GM19468 (cell line): Measurements from ENCODE around the gene KCNC3.

ENCODE experiments used
- ATAC-seq: cut with Tn5 transposase; IDR thresholded peaks from one replicate; pipeline ENCODE4 v1.9.1; 2021; ENCODE audit warnings: mild to moderate bottlenecking, moderate library complexity, moderate number of reproducible peaks; ENCODE audit not compliant: unreplicated experiment; ENCODE audit errors: extremely low read depth

KCNC3 gene

GRCh38 chr19:50328224-50328872 is 829 bp downstream of the KCNC3 start:
- no peak for ATAC-seq

- no peak for ATAC-seq
These were observed 1.5 kb downstream of the KCNC3 start for GRCh38 chr19:50327461-50328223.

GRCh38 chr19:50327013-50327412 is 2.2 kb downstream of the KCNC3 start:
- ATAC-seq, result no peak

- ATAC-seq, result no peak
These were observed 3.0 kb downstream of the KCNC3 start for GRCh38 chr19:50326101-50326664.

GRCh38 chr19:50325310-50326100 is 3.7 kb downstream of the KCNC3 start:
- ATAC-seq, result no peak

GRCh38 chr19:50324331-50324730 is 4.8 kb downstream of the KCNC3 start:
- no peak for ATAC-seq

- no peak for ATAC-seq
These were observed 5.4 kb downstream of the KCNC3 start for GRCh38 chr19:50323782-50324133.

- no peak for ATAC-seq
These were observed 6.0 kb downstream of the KCNC3 start for GRCh38 chr19:50322931-50323781.

GRCh38 chr19:50322234-50322633 is 6.9 kb downstream of the KCNC3 start:
- ATAC-seq, result no peak

- no peak for ATAC-seq
These were observed 7.3 kb downstream of the KCNC3 start for GRCh38 chr19:50321831-50322230.

- no peak for ATAC-seq
These were observed 8.6 kb downstream of the KCNC3 start for GRCh38 chr19:50320596-50320995.

- no peak for ATAC-seq
These were observed 9.1 kb downstream of the KCNC3 start for GRCh38 chr19:50320051-50320450.

GRCh38 chr19:50319156-50319555 is 10.0 kb downstream of the KCNC3 start:
- ATAC-seq, result no peak

GRCh38 chr19:50318438-50318837 is 10.7 kb downstream of the KCNC3 start:
- no peak for ATAC-seq

GRCh38 chr19:50317115-50317514 is 12.1 kb downstream of the KCNC3 start:
- no peak for ATAC-seq

GRCh38 chr19:50315773-50316448 is 13.3 kb downstream of the KCNC3 start:
- no peak for ATAC-seq

GRCh38 chr19:50314724-50315708 is 14.2 kb downstream of the KCNC3 start:
- ATAC-seq, result no peak

- no peak for ATAC-seq
These were observed 15.2 kb downstream of the KCNC3 start for GRCh38 chr19:50313812-50314536.
